BE2C (cell line): ENCODE data around the gene BCLAF3.

Experiments used
- DNase-seq: peaks from one replicate; pipeline ENCODE4 v3.0.0-alpha.2; 2020
- H3K27me3 ChIP-seq: fragments of 250-450 bp; sonication (Bioruptor Pico); 2 replicates; pipeline ENCODE4 v1.5.1; 2020; ENCODE audit warnings: mild to moderate bottlenecking
- H3K36me3 ChIP-seq: fragments of 250-450 bp; sonication (Bioruptor Pico); 2 replicates; pipeline ENCODE4 v1.5.1; 2020; ENCODE audit warnings: mild to moderate bottlenecking
- H3K4me1 ChIP-seq: fragments of 250-450 bp; sonication (Bioruptor Pico); 2 replicates; pipeline ENCODE4 v1.5.1; 2020
- H3K4me3 ChIP-seq: 2 replicates; pipeline ENCODE4 v1.5.1; 2011; ENCODE audit warnings: low read depth, low read length
- H3K9me3 ChIP-seq: fragments of 250-450 bp; sonication (Bioruptor Pico); 2 replicates; pipeline ENCODE4 v1.5.1; 2020
- TF ChIP-seq, protein P1 (sequence below): IDR thresholded peaks from 2 replicates; pipeline ENCODE4 v1.5.1; 2012; ENCODE audit warnings: mild to moderate bottlenecking, low read depth, low read length

Gene BCLAF3

DNA sequence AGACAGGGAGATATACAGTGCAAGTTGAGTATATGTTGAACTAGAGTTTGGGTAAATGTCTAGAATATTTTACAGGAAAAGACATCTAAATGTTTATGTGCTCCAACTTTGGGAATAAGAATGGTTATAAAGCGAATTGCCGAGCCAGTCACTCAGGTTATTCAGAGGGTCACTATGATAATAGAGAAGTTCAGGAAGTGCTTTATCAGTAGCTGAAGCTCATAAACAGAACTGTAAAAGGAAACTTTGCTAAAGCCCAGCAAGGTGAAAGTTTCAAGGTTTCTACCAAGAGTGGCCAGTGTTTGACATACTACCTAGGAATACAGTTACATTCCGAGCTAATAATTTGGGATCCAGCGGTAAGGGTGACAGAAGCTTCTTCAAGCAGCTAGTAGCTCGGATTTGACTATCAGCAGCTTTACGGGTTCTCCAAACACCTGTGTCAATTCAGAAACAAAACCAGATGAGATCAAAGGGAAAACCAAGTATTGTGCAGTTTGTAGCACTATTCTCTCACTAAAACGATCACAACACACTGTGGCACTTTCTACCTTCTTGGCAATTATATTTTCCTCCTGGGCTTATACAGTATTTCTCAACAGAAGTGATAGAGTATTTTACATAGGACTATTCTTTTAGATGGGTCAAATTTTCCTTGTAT, 17.2 kb upstream of the BCLAF3 start:
- Histone ChIP-seq H3K36me3 (no peaks in the 10 kb centered on the region), H3K27me3 (no peaks in the 10 kb centered on the region), H3K4me3 (no peak overlapping the region), H3K4me1 (no peaks in the 10 kb centered on the region), H3K9me3 (no peaks in the 10 kb centered on the region)
- TF ChIP-seq, protein P1, sequence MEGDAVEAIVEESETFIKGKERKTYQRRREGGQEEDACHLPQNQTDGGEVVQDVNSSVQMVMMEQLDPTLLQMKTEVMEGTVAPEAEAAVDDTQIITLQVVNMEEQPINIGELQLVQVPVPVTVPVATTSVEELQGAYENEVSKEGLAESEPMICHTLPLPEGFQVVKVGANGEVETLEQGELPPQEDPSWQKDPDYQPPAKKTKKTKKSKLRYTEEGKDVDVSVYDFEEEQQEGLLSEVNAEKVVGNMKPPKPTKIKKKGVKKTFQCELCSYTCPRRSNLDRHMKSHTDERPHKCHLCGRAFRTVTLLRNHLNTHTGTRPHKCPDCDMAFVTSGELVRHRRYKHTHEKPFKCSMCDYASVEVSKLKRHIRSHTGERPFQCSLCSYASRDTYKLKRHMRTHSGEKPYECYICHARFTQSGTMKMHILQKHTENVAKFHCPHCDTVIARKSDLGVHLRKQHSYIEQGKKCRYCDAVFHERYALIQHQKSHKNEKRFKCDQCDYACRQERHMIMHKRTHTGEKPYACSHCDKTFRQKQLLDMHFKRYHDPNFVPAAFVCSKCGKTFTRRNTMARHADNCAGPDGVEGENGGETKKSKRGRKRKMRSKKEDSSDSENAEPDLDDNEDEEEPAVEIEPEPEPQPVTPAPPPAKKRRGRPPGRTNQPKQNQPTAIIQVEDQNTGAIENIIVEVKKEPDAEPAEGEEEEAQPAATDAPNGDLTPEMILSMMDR, result no peak
- DNase-seq, result no peak

- Histone ChIP-seq H3K4me3 (no peak overlapping the region), H3K27me3 (no peaks in the 10 kb centered on the region), H3K4me1 (no peaks in the 10 kb centered on the region), H3K9me3 (no peaks in the 10 kb centered on the region), H3K36me3 (no peaks in the 10 kb centered on the region)
- no peak for DNase-seq
- TF ChIP-seq, protein P1, result no peak
Observed at GRCh38 chrX:20005883-20006282, 15.0 kb upstream of the BCLAF3 start.

DNA sequence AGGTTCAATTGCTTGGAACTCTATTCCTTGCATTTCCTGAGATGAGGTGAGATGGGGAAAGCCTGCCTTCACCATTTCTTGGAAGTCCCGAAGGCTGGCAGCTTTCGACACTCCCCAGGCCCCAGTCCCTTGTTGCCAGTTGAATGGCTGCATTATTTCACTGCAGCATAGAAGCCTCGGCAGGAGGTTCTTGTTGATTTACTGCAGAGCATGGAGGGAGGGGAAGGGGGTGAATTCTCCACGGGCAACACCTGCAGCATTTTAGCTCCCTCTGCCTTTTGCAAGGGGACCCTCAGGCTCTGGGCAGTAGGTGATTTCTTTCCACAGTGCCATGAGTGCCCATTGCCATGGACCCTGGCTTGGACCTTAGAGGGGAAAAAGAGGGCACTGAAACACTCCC, 10.7 kb upstream of the BCLAF3 start:
- H3K36me3 ChIP-seq, result no peaks in the 10 kb centered on the region
- H3K4me3 ChIP-seq, result no peak overlapping the region
- TF ChIP-seq, protein P1, result no peak
- no peaks in the 10 kb centered on the region for H3K27me3 ChIP-seq
- no peak for DNase-seq
- H3K4me1 ChIP-seq, result no peaks in the 10 kb centered on the region
- no peaks in the 10 kb centered on the region for H3K9me3 ChIP-seq

DNA sequence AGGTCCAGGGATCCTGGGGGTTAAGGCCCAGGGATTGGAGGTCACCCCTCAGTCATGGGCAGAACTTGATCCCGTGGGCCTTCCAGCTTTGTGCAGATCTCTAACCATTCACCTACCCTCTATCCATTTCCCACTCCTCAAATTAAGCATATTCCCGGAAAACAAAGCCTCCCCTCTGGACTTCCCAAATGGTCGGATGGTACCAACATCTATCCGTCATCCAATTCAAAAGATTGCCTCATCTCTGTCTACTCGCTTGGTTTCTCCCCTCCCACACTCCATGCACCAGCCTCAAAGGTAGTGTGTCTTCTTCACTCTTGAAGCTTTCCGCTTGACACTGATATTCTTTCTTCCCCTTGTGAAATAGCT, 473 bp upstream of the BCLAF3 start:
- Histone ChIP-seq H3K36me3 (no peaks in the 10 kb centered on the region), H3K27me3 (no peaks in the 10 kb centered on the region), H3K4me1 (no peaks in the 10 kb centered on the region), H3K9me3 (no peaks in the 10 kb centered on the region), H3K4me3 (peak overlapping the region; percentile 20; the same call in 1 of the 2 replicates)
- DNase-seq, result no peak
- TF ChIP-seq, protein P1, result no peak

- Histone ChIP-seq H3K4me3 (peak overlapping the region; percentile 69), H3K9me3 (no peaks in the 10 kb centered on the region), H3K27me3 (no peaks in the 10 kb centered on the region), H3K36me3 (no peaks in the 10 kb centered on the region), H3K4me1 (no peaks in the 10 kb centered on the region)
- DNase-seq, result no peak
- TF ChIP-seq, protein P1, result no peak
Observed at GRCh38 chrX:19990151-19990555, 708 bp downstream of the BCLAF3 start.

DNA sequence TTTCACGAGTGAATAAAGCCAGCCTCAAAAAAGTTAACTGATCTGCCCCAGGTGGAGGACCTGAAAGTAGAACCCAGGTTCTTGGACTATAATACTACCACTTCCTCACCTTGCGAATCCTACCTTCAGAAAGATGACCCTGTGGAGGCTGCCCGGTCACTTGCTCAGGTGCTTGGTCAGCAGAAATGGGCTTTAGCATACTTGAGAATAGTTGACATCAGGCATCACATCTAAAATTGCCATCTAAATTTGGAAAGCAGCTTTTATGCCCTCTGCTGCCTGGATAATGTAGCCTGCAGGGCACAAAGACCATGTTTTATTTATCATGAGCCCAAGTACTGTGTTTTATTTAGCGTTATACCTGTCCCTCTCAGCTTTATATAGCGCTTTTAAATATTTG, 3.0 kb downstream of the BCLAF3 start:
- TF ChIP-seq, protein P1, result no peak
- Histone ChIP-seq H3K9me3 (no peaks in the 10 kb centered on the region), H3K36me3 (no peaks in the 10 kb centered on the region), H3K4me1 (no peaks in the 10 kb centered on the region), H3K4me3 (no peak overlapping the region), H3K27me3 (no peaks in the 10 kb centered on the region)
- DNase-seq, result no peak
